ENCODE measurements around the gene CFAP61.
"Not testable (repeated sequence)": the region's sequence is repeated elsewhere in the genome, so short reads cannot be mapped to it uniquely, and the experiment has no call there.

Gene CFAP61

GRCh38 chr20:20215976-20216727 is 163.8 kb downstream of the CFAP61 start:
- no peak for DNase-seq (ENCODE audit: low read depth, low spot score)
- no peak overlapping the region for H3K27ac ChIP-seq (ENCODE audit: low read length)
- no peaks in the 10 kb centered on the region for H3K9me3 ChIP-seq (ENCODE audit: control insufficient read depth, insufficient read depth, low read length)
- H3K4me3 ChIP-seq (ENCODE audit: low read length), result no peak overlapping the region
- no peaks in the 10 kb centered on the region for H3K4me1 ChIP-seq (ENCODE audit: control insufficient read depth, insufficient read depth, low read length)
- no peaks in the 10 kb centered on the region for H3K36me3 ChIP-seq (ENCODE audit: control insufficient read depth, insufficient read depth, low read length)
- WGBS (ENCODE audit: insufficient coverage, insufficient read length), result no CpG with 5 or more reads among the region's 12 CpGs
- H3K27me3 ChIP-seq (ENCODE audit: control insufficient read depth, insufficient read depth, low read length), result no peaks in the 10 kb centered on the region

GRCh38 chr20:20216941-20217340 is 164.6 kb downstream of the CFAP61 start:
- WGBS (ENCODE audit: insufficient coverage, insufficient read length), result no CpG with 5 or more reads among the region's 2 CpGs
- Histone ChIP-seq H3K36me3 (ENCODE audit: control insufficient read depth, insufficient read depth, low read length) (no peaks in the 10 kb centered on the region), H3K27me3 (ENCODE audit: control insufficient read depth, insufficient read depth, low read length) (no peaks in the 10 kb centered on the region), H3K9me3 (ENCODE audit: control insufficient read depth, insufficient read depth, low read length) (no peaks in the 10 kb centered on the region), H3K27ac (ENCODE audit: low read length) (no peak overlapping the region), H3K4me3 (ENCODE audit: low read length) (no peak overlapping the region), H3K4me1 (ENCODE audit: control insufficient read depth, insufficient read depth, low read length) (no peaks in the 10 kb centered on the region)
- DNase-seq (ENCODE audit: low read depth, low spot score), result no peak

- WGBS (ENCODE audit: insufficient coverage, insufficient read length), result no CpG with 5 or more reads among the region's 1 CpG
- no peak for DNase-seq (ENCODE audit: low read depth, low spot score)
- no peaks in the 10 kb centered on the region for H3K4me1 ChIP-seq (ENCODE audit: control insufficient read depth, insufficient read depth, low read length)
- no peaks in the 10 kb centered on the region for H3K36me3 ChIP-seq (ENCODE audit: control insufficient read depth, insufficient read depth, low read length)
- H3K27me3 ChIP-seq (ENCODE audit: control insufficient read depth, insufficient read depth, low read length), result no peaks in the 10 kb centered on the region
- no peak overlapping the region for H3K4me3 ChIP-seq (ENCODE audit: low read length)
- no peak overlapping the region for H3K27ac ChIP-seq (ENCODE audit: low read length)
- no peaks in the 10 kb centered on the region for H3K9me3 ChIP-seq (ENCODE audit: control insufficient read depth, insufficient read depth, low read length)
Measured at GRCh38 chr20:20217621-20218020, 165.3 kb downstream of the CFAP61 start.

- not testable (repeated sequence) for H3K27me3 ChIP-seq (ENCODE audit: control insufficient read depth, insufficient read depth, low read length); H3K36me3 ChIP-seq (ENCODE audit: control insufficient read depth, insufficient read depth, low read length); H3K4me3 ChIP-seq (ENCODE audit: low read length); H3K4me1 ChIP-seq (ENCODE audit: control insufficient read depth, insufficient read depth, low read length); H3K9me3 ChIP-seq (ENCODE audit: control insufficient read depth, insufficient read depth, low read length); DNase-seq (ENCODE audit: low read depth, low spot score); H3K27ac ChIP-seq (ENCODE audit: low read length)
- WGBS (ENCODE audit: insufficient coverage, insufficient read length), result no CpG with 5 or more reads among the region's 4 CpGs
Measured at GRCh38 chr20:20218106-20218505, 165.8 kb downstream of the CFAP61 start.

GRCh38 chr20:20219016-20219415 is 166.7 kb downstream of the CFAP61 start:
- Histone ChIP-seq H3K4me3 (ENCODE audit: low read length) (no peak overlapping the region), H3K4me1 (ENCODE audit: control insufficient read depth, insufficient read depth, low read length) (no peaks in the 10 kb centered on the region), H3K27ac (ENCODE audit: low read length) (no peak overlapping the region), H3K27me3 (ENCODE audit: control insufficient read depth, insufficient read depth, low read length) (no peaks in the 10 kb centered on the region), H3K36me3 (ENCODE audit: control insufficient read depth, insufficient read depth, low read length) (no peaks in the 10 kb centered on the region), H3K9me3 (ENCODE audit: control insufficient read depth, insufficient read depth, low read length) (no peaks in the 10 kb centered on the region)
- no CpG with 5 or more reads among the region's 2 CpGs for WGBS (ENCODE audit: insufficient coverage, insufficient read length)
- DNase-seq (ENCODE audit: low read depth, low spot score), result no peak

GRCh38 chr20:20220134-20220533 is 167.8 kb downstream of the CFAP61 start:
- Histone ChIP-seq H3K27me3 (ENCODE audit: control insufficient read depth, insufficient read depth, low read length) (no peaks in the 10 kb centered on the region), H3K4me3 (ENCODE audit: low read length) (no peak overlapping the region), H3K36me3 (ENCODE audit: control insufficient read depth, insufficient read depth, low read length) (no peaks in the 10 kb centered on the region), H3K27ac (ENCODE audit: low read length) (no peak overlapping the region), H3K4me1 (ENCODE audit: control insufficient read depth, insufficient read depth, low read length) (no peaks in the 10 kb centered on the region), H3K9me3 (ENCODE audit: control insufficient read depth, insufficient read depth, low read length) (no peaks in the 10 kb centered on the region)
- DNase-seq (ENCODE audit: low read depth, low spot score), result no peak
- no CpG with 5 or more reads among the region's 5 CpGs for WGBS (ENCODE audit: insufficient coverage, insufficient read length)

GRCh38 chr20:20223981-20224380 is 171.6 kb downstream of the CFAP61 start:
- Histone ChIP-seq H3K36me3 (ENCODE audit: control insufficient read depth, insufficient read depth, low read length) (no peaks in the 10 kb centered on the region), H3K27me3 (ENCODE audit: control insufficient read depth, insufficient read depth, low read length) (no peaks in the 10 kb centered on the region), H3K27ac (ENCODE audit: low read length) (no peak overlapping the region), H3K9me3 (ENCODE audit: control insufficient read depth, insufficient read depth, low read length) (no peaks in the 10 kb centered on the region), H3K4me3 (ENCODE audit: low read length) (no peak overlapping the region), H3K4me1 (ENCODE audit: control insufficient read depth, insufficient read depth, low read length) (no peaks in the 10 kb centered on the region)
- WGBS (ENCODE audit: insufficient coverage, insufficient read length), result 100% methylated on average over 3 of the region's 5 CpGs
- no peak for DNase-seq (ENCODE audit: low read depth, low spot score)

GRCh38 chr20:20224806-20225205 is 172.5 kb downstream of the CFAP61 start:
- Histone ChIP-seq H3K27me3 (ENCODE audit: control insufficient read depth, insufficient read depth, low read length) (no peaks in the 10 kb centered on the region), H3K4me1 (ENCODE audit: control insufficient read depth, insufficient read depth, low read length) (no peaks in the 10 kb centered on the region), H3K27ac (ENCODE audit: low read length) (no peak overlapping the region), H3K9me3 (ENCODE audit: control insufficient read depth, insufficient read depth, low read length) (no peaks in the 10 kb centered on the region), H3K4me3 (ENCODE audit: low read length) (no peak overlapping the region), H3K36me3 (ENCODE audit: control insufficient read depth, insufficient read depth, low read length) (no peaks in the 10 kb centered on the region)
- no peak for DNase-seq (ENCODE audit: low read depth, low spot score)
- no CpG with 5 or more reads among the region's 1 CpG for WGBS (ENCODE audit: insufficient coverage, insufficient read length)

GRCh38 chr20:20225325-20226043 is 173.2 kb downstream of the CFAP61 start:
- no peak overlapping the region for H3K27ac ChIP-seq (ENCODE audit: low read length)
- no peak for DNase-seq (ENCODE audit: low read depth, low spot score)
- H3K4me1 ChIP-seq (ENCODE audit: control insufficient read depth, insufficient read depth, low read length), result no peaks in the 10 kb centered on the region
- H3K9me3 ChIP-seq (ENCODE audit: control insufficient read depth, insufficient read depth, low read length), result no peaks in the 10 kb centered on the region
- no CpG with 5 or more reads among the region's 6 CpGs for WGBS (ENCODE audit: insufficient coverage, insufficient read length)
- no peaks in the 10 kb centered on the region for H3K36me3 ChIP-seq (ENCODE audit: control insufficient read depth, insufficient read depth, low read length)
- H3K4me3 ChIP-seq (ENCODE audit: low read length), result no peak overlapping the region
- H3K27me3 ChIP-seq (ENCODE audit: control insufficient read depth, insufficient read depth, low read length), result no peaks in the 10 kb centered on the region

- Histone ChIP-seq H3K27me3 (ENCODE audit: control insufficient read depth, insufficient read depth, low read length) (no peaks in the 10 kb centered on the region), H3K27ac (ENCODE audit: low read length) (no peak overlapping the region), H3K4me3 (ENCODE audit: low read length) (no peak overlapping the region), H3K9me3 (ENCODE audit: control insufficient read depth, insufficient read depth, low read length) (no peaks in the 10 kb centered on the region), H3K4me1 (ENCODE audit: control insufficient read depth, insufficient read depth, low read length) (no peaks in the 10 kb centered on the region), H3K36me3 (ENCODE audit: control insufficient read depth, insufficient read depth, low read length) (no peaks in the 10 kb centered on the region)
- WGBS (ENCODE audit: insufficient coverage, insufficient read length), result no CpG with 5 or more reads among the region's 6 CpGs
- no peak for DNase-seq (ENCODE audit: low read depth, low spot score)
Measured at GRCh38 chr20:20226554-20226953, 174.2 kb downstream of the CFAP61 start.
